GM12891 (cell line): ENCODE results near the gene DNAJC12.

Experiments used
- POLR2A ChIP-seq: IDR thresholded peaks from 2 replicates; pipeline ENCODE4 v1.6.1; 2011; ENCODE audit warnings: low read depth, low read length, control low read depth
- POLR2AphosphoS5 ChIP-seq: IDR thresholded peaks from 2 replicates; pipeline ENCODE4 v1.6.1; 2011; ENCODE audit warnings: low read depth, low read length, control low read depth
- POU2F2 ChIP-seq: IDR thresholded peaks from 2 replicates; pipeline ENCODE4 v1.6.1; 2011; ENCODE audit warnings: low read depth, mild to moderate bottlenecking, control low read depth, low read length, moderate library complexity

GRCh38 chr10:67839951-67840350 lies 2.0 kb upstream of the DNAJC12 start:
- TF ChIP-seq POLR2A = no peak
- no peak for TF ChIP-seq POLR2AphosphoS5
- TF ChIP-seq POU2F2 = no peak
